Transverse colon (tissue), 4 donors: ENCODE data around the gene MGAT5. TPM values are rescaled to one million over a fixed set of nuclear protein-coding genes. Genes with fewer than 3 reads are reported as not detected.

Experiments
- DNase-seq: peaks from one replicate; pipeline ENCODE4 v3.0.0-alpha.2; 2019
- H3K27ac ChIP-seq, 4 donors: fragments of 200-600 bp; sonication (generic); 2 replicates each; pipeline ENCODE4 v1.5.1; 2016 to 2018; ENCODE audit warnings: inconsistent platforms in 4 of 4
- H3K27me3 ChIP-seq: fragments of 200-600 bp; sonication (generic); 2 replicates; pipeline ENCODE4 v1.5.1; 2017; ENCODE audit warnings: inconsistent platforms
- H3K36me3 ChIP-seq, 4 donors: fragments of 200-600 bp; sonication (generic); 2 replicates each; pipeline ENCODE4 v1.5.1; 2017 to 2019; ENCODE audit warnings: inconsistent platforms in 4 of 4
- H3K4me1 ChIP-seq, 4 donors: fragments of 200-600 bp; sonication (generic); 2 replicates each; pipeline ENCODE4 v1.5.1; 2017 to 2020; ENCODE audit warnings: inconsistent platforms in 4 of 4
- H3K4me3 ChIP-seq, 4 donors: fragments of 200-600 bp; sonication (generic); 1 replicate in 1 of 4; 2 replicates in 3 of 4; pipeline versions ENCODE4 v1.5.1 to v1.6.1; 2017 to 2019; ENCODE audit warnings: inconsistent platforms in 4 of 4
- H3K9me3 ChIP-seq, 2 donors: fragments of 200-600 bp; sonication (generic); 2 replicates each; pipeline ENCODE4 v1.5.1; 2017 to 2019; ENCODE audit warnings: inconsistent platforms in 2 of 2
- CTCF ChIP-seq, 5 experiments: fragments of 200-600 bp in 3 of 5; fragments of 450-650 bp in 2 of 5; sonication (generic) in 3 of 5; IDR thresholded peaks; 1 replicate in 2 of 5; 2 replicates in 3 of 5; pipeline ENCODE4 v1.5.1; 2016 to 2017; ENCODE audit warnings: antibody characterized with exemption in 5 of 5, inconsistent platforms in 3 of 5, mild to moderate bottlenecking in 2 of 5, moderate library complexity in 1 of 5
- EP300 ChIP-seq: sonication (generic); formaldehyde crosslinking; IDR thresholded peaks from one replicate; pipeline ENCODE4 v1.6.1; 2017; ENCODE audit warnings: antibody characterized with exemption, low read depth
- POLR2A ChIP-seq: fragments of 450-650 bp; IDR thresholded peaks from one replicate; pipeline ENCODE4 v1.6.1; 2016; ENCODE audit warnings: antibody characterized with exemption, mild to moderate bottlenecking, moderate library complexity
- POLR2AphosphoS5 ChIP-seq, 3 donors: sonication (generic); formaldehyde crosslinking; IDR thresholded peaks; one replicate each; pipeline ENCODE4 v1.6.1; 2016; ENCODE audit warnings: antibody characterized with exemption in 3 of 3
- WGBS, 2 donors: methylation state at CpG; one replicate each; pipeline ENCODE4 v1.1.5; 2018; ENCODE audit warnings: low coverage in 1 of 2; 5-methylcytosine and 5-hydroxymethylcytosine counted together
- in situ Hi-C, 4 donors: fragments of 200-750 bp; cut with MboI; loops; one replicate each; pipeline versions ENCODE4 v1.15.0 to v1.15.1; 2017; ENCODE audit warnings: low sequenced_read_pairs in 3 of 4, low pct_ligation_motif_present in 1 of 4, low pct_unique_long_range_greater_than_20kb in 1 of 4
- intact Hi-C: fragments of 100-400 bp; cut with DNase I; formaldehyde crosslinking; loops from one replicate; pipeline ENCODE4 v1.15.1; 2023; ENCODE audit warnings: low total_unique reads
- total RNA-seq, 4 donors: library from RNA; depleted of rRNA; stranded (reverse); fragments of >200 nt; gene quantifications; one replicate each; pipeline ENCODE4 v1.1.0, GENCODE V29; 2016

The MGAT5 gene
- total RNA-seq, 4 donors from 2014 or later = 23.6 to 67.6 (median 55.2) TPM

GRCh38 chr2:134463699-134464022 is 209.8 kb downstream of the MGAT5 start:
- H3K4me3 ChIP-seq = no peak overlapping the region
- no peaks in the 10 kb centered on the region for H3K9me3 ChIP-seq
- in situ Hi-C loops (loop anchor here in 3 of 4 donors (25.0 kb wide), 1 partner anchor 424 kb away; no protein-coding TSS in a partner anchor), intact Hi-C loops (no loop called here)
- no peak overlapping the region for H3K27ac ChIP-seq
- no peak for TF ChIP-seq CTCF (IDR thresholded peaks at IDR 0.05)
- TF ChIP-seq POLR2A = no peak
- TF ChIP-seq EP300 = no peak
- no peak for TF ChIP-seq POLR2AphosphoS5 (IDR thresholded peaks at IDR 0.05)
- H3K27me3 ChIP-seq = no peaks in the 10 kb centered on the region
- no peaks in the 10 kb centered on the region for H3K36me3 ChIP-seq
- WGBS, 2 donors = 100% methylated on average over 3 of the region's 7 CpGs; no CpG with 5 or more reads in 1 of the 2 donors
- H3K4me1 ChIP-seq = peaks cover 0 to 7% (median 0%) of the 10 kb centered on the region in 4 donors
- no peak for DNase-seq

GRCh38 chr2:134465228-134466105 is 211.6 kb downstream of the MGAT5 start:
- Histone ChIP-seq H3K9me3 (no peaks in the 10 kb centered on the region), H3K4me1 (peaks cover 0 to 7% (median 0%) of the 10 kb centered on the region in 4 donors), H3K36me3 (no peaks in the 10 kb centered on the region), H3K27me3 (no peaks in the 10 kb centered on the region), H3K27ac (no peak overlapping the region), H3K4me3 (no peak overlapping the region)
- intact Hi-C loops = no loop called here
- in situ Hi-C loops = loop anchor here in 3 of 4 donors (25.0 kb wide), 1 partner anchor 422 kb away; no protein-coding TSS in a partner anchor
- WGBS, 2 donors = 57 to 89% methylated on average over 4 to 6 of the region's 6 CpGs
- no peak for DNase-seq
- TF ChIP-seq CTCF (IDR thresholded peaks at IDR 0.05) (no peak), POLR2AphosphoS5 (IDR thresholded peaks at IDR 0.05) (no peak), EP300 (no peak), POLR2A (no peak)

GRCh38 chr2:134466141-134466540 is 212.3 kb downstream of the MGAT5 start:
- in situ Hi-C loops (loop anchor here in 3 of 4 donors (25.0 kb wide), 1 partner anchor 421 kb away; no protein-coding TSS in a partner anchor), intact Hi-C loops (no loop called here)
- Histone ChIP-seq H3K27ac (no peak overlapping the region), H3K9me3 (no peaks in the 10 kb centered on the region), H3K4me3 (no peak overlapping the region), H3K36me3 (no peaks in the 10 kb centered on the region), H3K27me3 (no peaks in the 10 kb centered on the region), H3K4me1 (peaks cover 0 to 7% (median 0%) of the 10 kb centered on the region in 4 donors)
- TF ChIP-seq POLR2AphosphoS5 (IDR thresholded peaks at IDR 0.05) (no peak), CTCF (IDR thresholded peaks at IDR 0.05) (peak in 1 of 5 experiments; percentile 14), POLR2A (no peak), EP300 (no peak)
- no peak for DNase-seq
- 65 to 89% methylated on average over 1 to 3 of the region's 3 CpGs for WGBS, 2 donors

- intact Hi-C loops (no loop called here), in situ Hi-C loops (loop anchor here in 3 of 4 donors (25.0 kb wide), 1 partner anchor 419 kb away; no protein-coding TSS in a partner anchor)
- TF ChIP-seq CTCF (IDR thresholded peaks at IDR 0.05) (no peak), EP300 (no peak), POLR2AphosphoS5 (IDR thresholded peaks at IDR 0.05) (no peak), POLR2A (no peak)
- 92% methylated on average over 2 of the region's 2 CpGs; no CpG with 5 or more reads in 1 of the 2 donors for WGBS, 2 donors
- H3K27me3 ChIP-seq = no peaks in the 10 kb centered on the region
- peaks cover 0 to 7% (median 0%) of the 10 kb centered on the region in 4 donors for H3K4me1 ChIP-seq
- H3K36me3 ChIP-seq = no peaks in the 10 kb centered on the region
- H3K9me3 ChIP-seq = no peaks in the 10 kb centered on the region
- no peak overlapping the region for H3K4me3 ChIP-seq
- no peak overlapping the region for H3K27ac ChIP-seq
- no peak for DNase-seq
Observed at GRCh38 chr2:134468164-134468563, 214.3 kb downstream of the MGAT5 start.
